ENCODE data around the gene SIK3.

SIK3 gene

GRCh38 chr11:117110294-117110950, 12.2 kb upstream of the SIK3 start:
- no peak for DNase-seq (ENCODE audit: low read depth in 2 of 2)

- DNase-seq (ENCODE audit: low read depth in 2 of 2) = no peak
Observed at GRCh38 chr11:117107701-117108590, 9.7 kb upstream of the SIK3 start.

- no peak for DNase-seq (ENCODE audit: low read depth in 2 of 2)
Observed at GRCh38 chr11:117100556-117100955, 2.3 kb upstream of the SIK3 start.

- DNase-seq (ENCODE audit: low read depth in 2 of 2) = no peak
Observed at GRCh38 chr11:117099696-117100095, 1.5 kb upstream of the SIK3 start.

GRCh38 chr11:117097389-117098268, 599 bp downstream of the SIK3 start:
- DNase-seq (ENCODE audit: low read depth in 2 of 2) = no peak

GRCh38 chr11:117097014-117097388, 1.2 kb downstream of the SIK3 start:
- no peak for DNase-seq (ENCODE audit: low read depth in 2 of 2)

GRCh38 chr11:117096201-117096991, 1.8 kb downstream of the SIK3 start:
- DNase-seq (ENCODE audit: low read depth in 2 of 2) = no peak

- no peak for DNase-seq (ENCODE audit: low read depth in 2 of 2)
Observed at GRCh38 chr11:117095284-117096161, 2.7 kb downstream of the SIK3 start.

GRCh38 chr11:117094776-117095175, 3.5 kb downstream of the SIK3 start:
- DNase-seq (ENCODE audit: low read depth in 2 of 2) = no peak

GRCh38 chr11:117092951-117093590, 5.2 kb downstream of the SIK3 start:
- DNase-seq (ENCODE audit: low read depth in 2 of 2) = no peak

GRCh38 chr11:117091753-117092477, 6.3 kb downstream of the SIK3 start:
- DNase-seq (ENCODE audit: low read depth in 2 of 2) = no peak

- no peak for DNase-seq (ENCODE audit: low read depth in 2 of 2)
Observed at GRCh38 chr11:117090111-117090706, 8.0 kb downstream of the SIK3 start.

- no peak for DNase-seq (ENCODE audit: low read depth in 2 of 2)
Observed at GRCh38 chr11:117089685-117090084, 8.5 kb downstream of the SIK3 start.

GRCh38 chr11:117087446-117087845, 10.8 kb downstream of the SIK3 start:
- no peak for DNase-seq (ENCODE audit: low read depth in 2 of 2)

- DNase-seq (ENCODE audit: low read depth in 2 of 2) = no peak
Observed at GRCh38 chr11:117084992-117085391, 13.2 kb downstream of the SIK3 start.

- DNase-seq (ENCODE audit: low read depth in 2 of 2) = no peak
Observed at GRCh38 chr11:117083011-117083935, 15.0 kb downstream of the SIK3 start.

GRCh38 chr11:117081908-117082307, 16.3 kb downstream of the SIK3 start:
- DNase-seq (ENCODE audit: low read depth in 2 of 2) = no peak

- no peak for DNase-seq (ENCODE audit: low read depth in 2 of 2)
Observed at GRCh38 chr11:117080370-117080769, 17.9 kb downstream of the SIK3 start.
